AG04450 (cell line): ENCODE measurements around the gene BRD4. TPM values are rescaled to one million over a fixed set of nuclear protein-coding genes. Genes with fewer than 3 reads are reported as not detected.

Source experiments
- CTCF ChIA-PET: fragments of 300-600, 350-600 bp; formaldehyde crosslinking; extraction: SDS; loops from one replicate; lab custom pipeline; 2022; ENCODE audit warnings: antibody characterized with exemption, inconsistent platforms; lab: Charles Lee
- POLR2A ChIA-PET: fragments of 350-600 bp; formaldehyde crosslinking; extraction: SDS; loops from one replicate; lab custom pipeline; 2021; ENCODE audit warnings: antibody characterized with exemption, inconsistent platforms; lab: Yijun Ruan, JAX
- DNase-seq: peaks from one replicate; pipeline ENCODE4 v3.0.0-alpha.2; 2011; ENCODE audit warnings: low read depth, low spot score
- H3K27ac ChIP-seq: one replicate; pipeline ENCODE4 v1.5.1; 2012; ENCODE audit warnings: low read depth, low read length, control low read depth
- H3K27me3 ChIP-seq: one replicate; pipeline ENCODE4 v1.6.0; 2012; ENCODE audit warnings: low read length; ENCODE audit not compliant: control insufficient read depth, insufficient read depth
- H3K4me3 ChIP-seq: 2 replicates; pipeline ENCODE4 v1.5.1; 2011; ENCODE audit warnings: mild to moderate bottlenecking, low read depth, low read length, control low read depth
- H3K9me3 ChIP-seq: 2 replicates; pipeline ENCODE4 v1.5.1; 2012; ENCODE audit warnings: low read length; ENCODE audit not compliant: control insufficient read depth, insufficient read depth
- polyA plus RNA-seq: library from polyadenylated mRNA; depleted of rRNA; stranded (reverse); fragments of >200 nt; gene quantifications from 2 replicates; pipeline ENCODE4 v1.2.3, GENCODE V29; 2011
- TF ChIP-seq, protein P1 (sequence below): IDR thresholded peaks from 2 replicates; pipeline ENCODE4 v1.5.1; 2011; ENCODE audit warnings: low read depth, low read length, control low read depth, inconsistent platforms

BRD4 gene
- polyA plus RNA-seq, 1 experiment: 7.8 TPM

DNA sequence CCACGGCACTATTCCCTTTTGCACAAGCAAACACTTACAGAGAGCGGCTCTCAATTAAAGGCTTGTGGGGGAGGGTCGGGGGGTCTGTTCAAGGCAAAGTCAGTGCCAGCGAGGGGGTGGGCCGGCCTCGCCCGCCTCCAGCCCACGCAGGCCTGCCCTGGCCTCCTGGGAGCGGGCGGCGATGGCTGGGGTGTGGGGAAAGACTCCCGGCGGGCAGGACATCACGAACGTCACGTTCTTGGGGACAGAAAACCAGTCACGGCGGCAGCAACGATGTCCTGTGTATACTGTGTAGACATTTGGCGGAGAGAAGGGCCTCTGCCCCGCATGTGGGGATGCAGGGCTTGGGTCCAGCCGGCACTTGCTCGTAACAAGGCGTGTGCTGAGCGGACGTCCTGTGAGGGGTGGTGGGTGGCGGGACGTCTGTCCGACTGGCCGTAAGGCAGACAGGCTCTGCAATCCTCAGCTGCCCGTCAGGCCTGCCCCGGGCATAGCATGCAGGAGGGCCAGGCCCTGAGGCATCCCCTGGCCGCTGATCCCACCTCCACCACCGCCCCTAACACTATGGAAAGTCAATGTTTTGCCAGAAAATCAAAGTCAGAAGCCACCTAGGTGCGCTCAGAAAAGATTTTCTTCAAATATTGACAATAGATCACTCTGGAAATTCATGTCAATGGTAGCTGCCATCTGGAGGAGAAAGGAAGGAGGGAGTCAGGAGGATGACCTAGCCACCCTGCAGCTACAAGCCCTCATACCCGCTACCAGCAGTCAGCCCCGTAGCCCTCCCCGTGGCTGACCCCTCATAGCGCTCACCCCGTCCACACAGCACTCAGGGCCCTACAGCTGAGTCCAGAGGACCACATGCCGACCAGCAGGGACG, 94.3 kb downstream of the BRD4 start:
- POLR2A ChIA-PET: interaction anchor here (1.1 kb wide), 1 partner anchor 14 kb away, joined by 3 read pairs; no protein-coding TSS in a partner anchor
- H3K27ac ChIP-seq: no peak overlapping the region
- no peak overlapping the region for H3K4me3 ChIP-seq
- TF ChIP-seq, protein P1, sequence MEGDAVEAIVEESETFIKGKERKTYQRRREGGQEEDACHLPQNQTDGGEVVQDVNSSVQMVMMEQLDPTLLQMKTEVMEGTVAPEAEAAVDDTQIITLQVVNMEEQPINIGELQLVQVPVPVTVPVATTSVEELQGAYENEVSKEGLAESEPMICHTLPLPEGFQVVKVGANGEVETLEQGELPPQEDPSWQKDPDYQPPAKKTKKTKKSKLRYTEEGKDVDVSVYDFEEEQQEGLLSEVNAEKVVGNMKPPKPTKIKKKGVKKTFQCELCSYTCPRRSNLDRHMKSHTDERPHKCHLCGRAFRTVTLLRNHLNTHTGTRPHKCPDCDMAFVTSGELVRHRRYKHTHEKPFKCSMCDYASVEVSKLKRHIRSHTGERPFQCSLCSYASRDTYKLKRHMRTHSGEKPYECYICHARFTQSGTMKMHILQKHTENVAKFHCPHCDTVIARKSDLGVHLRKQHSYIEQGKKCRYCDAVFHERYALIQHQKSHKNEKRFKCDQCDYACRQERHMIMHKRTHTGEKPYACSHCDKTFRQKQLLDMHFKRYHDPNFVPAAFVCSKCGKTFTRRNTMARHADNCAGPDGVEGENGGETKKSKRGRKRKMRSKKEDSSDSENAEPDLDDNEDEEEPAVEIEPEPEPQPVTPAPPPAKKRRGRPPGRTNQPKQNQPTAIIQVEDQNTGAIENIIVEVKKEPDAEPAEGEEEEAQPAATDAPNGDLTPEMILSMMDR: no peak
- no peaks in the 10 kb centered on the region for H3K27me3 ChIP-seq
- H3K9me3 ChIP-seq: peaks cover 6% of the 10 kb centered on the region; the same call in 1 of the 2 replicates
- CTCF ChIA-PET: interaction anchor here (0.8 kb wide), 1 partner anchor 70 kb away, joined by 4 read pairs; no protein-coding TSS in a partner anchor
- no peak for DNase-seq

DNA sequence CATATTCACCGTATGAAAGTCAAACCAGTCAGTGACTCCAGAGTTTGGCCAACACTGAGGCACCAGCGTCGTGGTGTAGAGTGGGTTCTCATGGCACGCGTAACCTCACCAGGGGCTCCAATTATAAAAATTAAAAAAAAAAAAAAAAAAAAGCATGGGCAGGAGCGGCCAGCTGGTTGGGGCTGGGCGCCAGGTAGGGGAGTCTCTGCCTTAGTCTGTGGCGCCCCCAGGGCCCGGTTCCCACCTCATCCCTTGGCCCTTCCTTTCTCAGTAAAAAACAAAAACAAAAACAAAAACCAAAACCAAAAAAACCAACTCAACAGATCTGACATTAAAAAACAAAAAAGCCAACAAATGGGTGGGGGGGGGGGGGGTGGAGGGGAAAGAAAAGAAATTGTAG, 95.5 kb downstream of the BRD4 start:
- Histone ChIP-seq H3K4me3 (no peak overlapping the region), H3K9me3 (peaks cover 6% of the 10 kb centered on the region; the same call in 1 of the 2 replicates), H3K27ac (no peak overlapping the region), H3K27me3 (no peaks in the 10 kb centered on the region)
- TF ChIP-seq, protein P1: no peak
- CTCF ChIA-PET: interaction anchor here (0.8 kb wide), 1 partner anchor 69 kb away, joined by 4 read pairs; no protein-coding TSS in a partner anchor
- POLR2A ChIA-PET: interaction anchor here (0.7 kb wide), 1 partner anchor 15 kb away, joined by 11 read pairs; no protein-coding TSS in a partner anchor
- DNase-seq: no peak

DNA sequence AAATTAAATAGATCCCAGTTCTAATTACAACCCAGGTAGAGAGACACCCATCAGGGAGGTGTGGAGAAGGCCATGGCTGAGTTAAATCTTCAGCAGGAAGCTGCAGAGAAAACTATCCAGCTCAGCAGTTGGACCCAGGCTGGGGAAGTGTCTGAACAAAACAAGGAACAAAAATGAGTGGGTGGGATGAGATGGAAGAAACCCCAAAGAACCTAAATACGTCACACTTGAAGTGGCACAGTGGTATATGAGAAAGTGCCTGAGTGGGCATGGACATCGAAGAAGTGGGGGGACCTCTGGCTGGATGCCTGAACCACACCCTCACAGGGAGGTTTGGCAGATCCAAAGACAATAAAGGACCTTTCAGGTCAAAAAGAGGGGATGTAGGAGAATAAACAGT, 96.6 kb downstream of the BRD4 start:
- TF ChIP-seq, protein P1: no peak
- CTCF ChIA-PET: no interaction called here

DNA sequence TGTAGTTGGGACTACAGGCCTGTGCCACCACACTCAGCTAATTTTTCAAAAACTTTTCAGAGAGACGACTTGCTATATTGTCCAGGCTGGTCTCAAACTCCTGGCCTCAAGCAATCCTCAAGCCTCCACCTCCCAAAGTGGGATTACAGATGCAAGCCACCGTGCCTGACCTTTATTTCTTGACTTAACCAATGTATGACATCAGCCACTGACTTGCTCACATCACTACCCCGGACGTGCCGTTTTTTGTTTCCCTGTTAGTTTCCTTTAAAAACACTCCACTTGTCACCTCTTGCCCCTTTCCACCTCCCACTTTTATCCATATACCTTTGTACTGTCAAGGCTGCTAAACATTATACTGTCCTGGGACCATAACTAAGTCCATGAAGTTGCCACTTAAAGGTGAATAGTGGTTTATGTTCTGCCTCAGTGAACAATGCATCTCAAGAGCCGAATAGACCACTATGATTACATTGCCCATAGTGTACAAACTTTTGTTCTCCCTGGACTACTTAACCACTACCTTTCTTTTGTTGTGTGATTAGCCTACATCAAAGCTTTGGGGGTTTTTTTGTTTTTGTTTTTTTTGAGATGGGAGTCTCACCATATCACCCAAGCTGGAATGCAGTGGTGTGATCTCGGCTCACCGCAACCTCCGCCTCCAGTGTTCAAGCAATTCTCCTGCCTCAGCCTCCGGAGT, 97.8 kb downstream of the BRD4 start:
- no peak overlapping the region for H3K4me3 ChIP-seq
- TF ChIP-seq, protein P1: no peak
- peaks cover 6% of the 10 kb centered on the region; the same call in 1 of the 2 replicates for H3K9me3 ChIP-seq
- no peak for DNase-seq
- POLR2A ChIA-PET: no interaction called here
- H3K27me3 ChIP-seq: no peaks in the 10 kb centered on the region
- H3K27ac ChIP-seq: no peak overlapping the region
- CTCF ChIA-PET: no interaction called here

More for the DNA sequence above, 96.6 kb downstream of the BRD4 start:
- Histone ChIP-seq H3K27ac (no peak overlapping the region), H3K9me3 (peaks cover 6% of the 10 kb centered on the region; the same call in 1 of the 2 replicates), H3K4me3 (no peak overlapping the region), H3K27me3 (no peaks in the 10 kb centered on the region)
- POLR2A ChIA-PET: no interaction called here
- no peak for DNase-seq
